ENCODE results near the gene C3orf18. TPM values are rescaled to one million over a fixed set of nuclear protein-coding genes. Genes with fewer than 3 reads are reported as not detected.

The C3orf18 gene
- total RNA-seq, 2 experiments from 2014 or later, result 3.9 to 5.2 TPM

GRCh38 chr3:50521572-50521971 is 46.0 kb downstream of the C3orf18 start:
- Mint-ChIP-seq H3K27me3 (no peaks in the 10 kb centered on the region), H3K27ac (no peak overlapping the region), H3K4me3 (no peak overlapping the region), H3K4me1 (ENCODE audit: low read depth) (peaks cover 5% of the 10 kb centered on the region), H3K9me3 (no peaks in the 10 kb centered on the region), H3K36me3 (ENCODE audit: low read depth) (no peaks in the 10 kb centered on the region)
- Histone ChIP-seq H3K27ac (ENCODE audit: low read depth in 1 of 2, low read length in 2 of 2) (no peak overlapping the region), H3K4me3 (ENCODE audit: low read length) (no peak overlapping the region), H3K27me3 (ENCODE audit: control insufficient read depth in 1 of 2, insufficient read depth in 2 of 2, low read length in 2 of 2) (no peaks in the 10 kb centered on the region), H3K9me3 (ENCODE audit: control insufficient read depth in 1 of 2, insufficient read depth in 1 of 2, low read length in 2 of 2) (no peaks in the 10 kb centered on the region), H3K36me3 (ENCODE audit: insufficient read depth, low read length) (no peaks in the 10 kb centered on the region), H3K4me1 (ENCODE audit: insufficient read depth, low read length) (peaks cover 6% of the 10 kb centered on the region)
- ChIA-PET POLR2A (no interaction called here), CTCF (no interaction called here)
- intact Hi-C loops (cut with DNase I, micrococcal nuclease), result no loop called here
- DNase-seq (no peak), ATAC-seq (ENCODE audit: poor library complexity) (no peak)
- no peak for TF ChIP-seq CTCF (IDR thresholded peaks at IDR 0.05)

GRCh38 chr3:50520849-50521248 is 46.7 kb downstream of the C3orf18 start:
- Histone ChIP-seq H3K27ac (ENCODE audit: low read depth in 1 of 2, low read length in 2 of 2) (no peak overlapping the region), H3K27me3 (ENCODE audit: control insufficient read depth in 1 of 2, insufficient read depth in 2 of 2, low read length in 2 of 2) (no peaks in the 10 kb centered on the region), H3K4me3 (ENCODE audit: low read length) (no peak overlapping the region), H3K9me3 (ENCODE audit: control insufficient read depth in 1 of 2, insufficient read depth in 1 of 2, low read length in 2 of 2) (no peaks in the 10 kb centered on the region), H3K4me1 (ENCODE audit: insufficient read depth, low read length) (peaks cover 9% of the 10 kb centered on the region), H3K36me3 (ENCODE audit: insufficient read depth, low read length) (no peaks in the 10 kb centered on the region)
- POLR2A ChIA-PET, result no interaction called here
- Mint-ChIP-seq H3K4me1 (ENCODE audit: low read depth) (peaks cover 5% of the 10 kb centered on the region), H3K27ac (no peak overlapping the region), H3K4me3 (no peak overlapping the region), H3K9me3 (no peaks in the 10 kb centered on the region), H3K27me3 (no peaks in the 10 kb centered on the region), H3K36me3 (ENCODE audit: low read depth) (no peaks in the 10 kb centered on the region)
- no peak for DNase-seq
- intact Hi-C loops (cut with DNase I, micrococcal nuclease), result no loop called here
- no peak for ATAC-seq (ENCODE audit: poor library complexity)
- TF ChIP-seq CTCF (IDR thresholded peaks at IDR 0.05), result no peak
- CTCF ChIA-PET, result no interaction called here

- Histone ChIP-seq H3K4me1 (ENCODE audit: insufficient read depth, low read length) (peaks cover 12% of the 10 kb centered on the region), H3K36me3 (ENCODE audit: insufficient read depth, low read length) (no peaks in the 10 kb centered on the region), H3K4me3 (ENCODE audit: low read length) (no peak overlapping the region), H3K27me3 (ENCODE audit: control insufficient read depth in 1 of 2, insufficient read depth in 2 of 2, low read length in 2 of 2) (no peaks in the 10 kb centered on the region), H3K27ac (ENCODE audit: low read depth in 1 of 2, low read length in 2 of 2) (no peak overlapping the region), H3K9me3 (ENCODE audit: control insufficient read depth in 1 of 2, insufficient read depth in 1 of 2, low read length in 2 of 2) (no peaks in the 10 kb centered on the region)
- DNase-seq (peak; percentile 56 to 82 (median 64)), ATAC-seq (ENCODE audit: poor library complexity) (peak; percentile 93)
- Mint-ChIP-seq H3K4me3 (no peak overlapping the region), H3K36me3 (ENCODE audit: low read depth) (no peaks in the 10 kb centered on the region), H3K4me1 (ENCODE audit: low read depth) (peaks cover 5% of the 10 kb centered on the region), H3K9me3 (no peaks in the 10 kb centered on the region), H3K27me3 (no peaks in the 10 kb centered on the region), H3K27ac (no peak overlapping the region)
- intact Hi-C loops (cut with DNase I, micrococcal nuclease), result loop anchor here (1.0 to 5.0 kb wide), 2 partner anchors 48 to 95 kb away; partner anchors contain the start of genes C3orf18 (in 1 of the 2) and HEMK1 (in 1 of the 2)
- POLR2A ChIA-PET, result no interaction called here
- TF ChIP-seq CTCF (IDR thresholded peaks at IDR 0.05), result peak; percentile 85
- CTCF ChIA-PET, result no interaction called here
These were observed 48.0 kb downstream of the C3orf18 start for GRCh38 chr3:50519471-50520089.

All from CD4-positive, alpha-beta T cell (primary cell).